CD4-positive, alpha-beta memory T cell (primary cell): ENCODE results near the gene PEX26. TPM values are rescaled to one million over a fixed set of nuclear protein-coding genes. Genes with fewer than 3 reads are reported as not detected.

Experiments
- CTCF ChIA-PET: fragments of 350-600 bp; sonication (Branson Sonifier 250); formaldehyde crosslinking; loops from one replicate; lab custom pipeline; 2021; ENCODE audit warnings: inconsistent platforms; ENCODE audit not compliant: partially characterized antibody; lab: Charles Lee
- POLR2A ChIA-PET: fragments of 350-600 bp; sonication (Branson Sonifier 250); formaldehyde crosslinking; loops from one replicate; lab custom pipeline; 2021; ENCODE audit not compliant: partially characterized antibody; lab: Charles Lee
- DNase-seq, 5 donors: peaks; one replicate each; pipeline versions ENCODE4 v3.0.0 to v3.0.0-alpha.2; 2020 to 2022; ENCODE audit warnings: mixed read lengths in 1 of 5
- H3K27ac ChIP-seq: one replicate; pipeline ENCODE4 v1.7.0; 2013; ENCODE audit warnings: low read depth, low read length
- H3K27me3 ChIP-seq: 2 replicates; pipeline ENCODE4 v1.7.0; 2013; ENCODE audit warnings: mild to moderate bottlenecking, low read length, moderate library complexity; ENCODE audit not compliant: insufficient read depth
- H3K36me3 ChIP-seq: 2 replicates; pipeline ENCODE4 v1.7.0; 2013; ENCODE audit warnings: mild to moderate bottlenecking, low read length, moderate library complexity; ENCODE audit not compliant: insufficient read depth
- H3K4me1 ChIP-seq: 2 replicates; pipeline ENCODE4 v1.7.0; 2013; ENCODE audit warnings: mild to moderate bottlenecking, low read length, moderate library complexity; ENCODE audit not compliant: insufficient read depth
- H3K4me3 ChIP-seq, 2 donors: one replicate each; pipeline ENCODE4 v1.7.0; 2013; ENCODE audit warnings: low read length in 2 of 2, mild to moderate bottlenecking in 1 of 2
- H3K9me3 ChIP-seq, 2 donors: one replicate each; pipeline ENCODE4 v1.7.0; 2013; ENCODE audit warnings: low read length in 2 of 2, control low read depth in 1 of 2; ENCODE audit not compliant: control insufficient read depth in 1 of 2
- H3K27ac Mint-ChIP-seq, 7 donors: one replicate each; pipeline ENCODE4 v1.8.0; 2020 to 2021; ENCODE audit warnings: mixed read lengths in 7 of 7, mild to moderate bottlenecking in 6 of 7, inconsistent platforms in 3 of 7, moderate library complexity in 3 of 7
- H3K27me3 Mint-ChIP-seq, 2 donors: one replicate each; pipeline ENCODE4 v1.8.0; 2020 to 2021; ENCODE audit warnings: mixed read lengths in 2 of 2
- H3K36me3 Mint-ChIP-seq, 2 donors: one replicate each; pipeline ENCODE4 v1.8.0; 2020 to 2021; ENCODE audit warnings: mixed read lengths in 2 of 2, inconsistent platforms in 1 of 2, mild to moderate bottlenecking in 1 of 2
- H3K4me1 Mint-ChIP-seq, 4 donors: one replicate each; pipeline ENCODE4 v1.8.0; 2020 to 2021; ENCODE audit warnings: mixed read lengths in 4 of 4, mild to moderate bottlenecking in 1 of 4
- H3K4me3 Mint-ChIP-seq, 8 donors: one replicate each; pipeline ENCODE4 v1.8.0; 2020 to 2021; ENCODE audit warnings: mixed read lengths in 8 of 8, mild to moderate bottlenecking in 7 of 8, moderate library complexity in 6 of 8, inconsistent platforms in 3 of 8
- H3K9me3 Mint-ChIP-seq, 8 donors: one replicate each; pipeline ENCODE4 v1.8.0; 2020 to 2021; ENCODE audit warnings: mixed read lengths in 8 of 8, mild to moderate bottlenecking in 5 of 8, inconsistent platforms in 3 of 8, moderate library complexity in 1 of 8
- intact Hi-C: fragments of 100-400 bp; cut with micrococcal nuclease; formaldehyde crosslinking; loops from one replicate; pipeline ENCODE4 v1.15.1; 2023
- polyA plus RNA-seq, 2 donors: library from polyadenylated mRNA; unstranded; fragments of 300-500 nt; fragmentation: Illumina TruSeq; gene quantifications; one replicate each; pipeline ENCODE4 v1.2.3, GENCODE V29; 2021
- total RNA-seq, 2 experiments: library from RNA; stranded (reverse); gene quantifications; one replicate each; pipeline ENCODE4 v1.2.3, GENCODE V29; 2021

The PEX26 gene
- total and polyA plus RNA-seq, 4 experiments from 2014 or later: 1.4 to 39.6 (median 22.7) TPM

GRCh38 chr22:18108187-18108586 is 30.4 kb downstream of the PEX26 start:
- Mint-ChIP-seq H3K4me3 (no peak overlapping the region), H3K4me1 (peaks cover 8 to 22% (median 10%) of the 10 kb centered on the region in 4 donors), H3K27me3 (peaks cover 24 to 30% of the 10 kb centered on the region in 2 donors), H3K27ac (no peak overlapping the region), H3K9me3 (peaks cover 0 to 17% (median 10%) of the 10 kb centered on the region in 8 donors), H3K36me3 (peaks cover 17 to 33% of the 10 kb centered on the region in 2 donors)
- intact Hi-C loops: no loop called here
- H3K4me1 ChIP-seq: peaks cover 7% of the 10 kb centered on the region
- no peaks in the 10 kb centered on the region for H3K27me3 ChIP-seq
- no peaks in the 10 kb centered on the region for H3K36me3 ChIP-seq
- no peak overlapping the region for H3K27ac ChIP-seq
- CTCF ChIA-PET: no interaction called here
- no peak for DNase-seq
- POLR2A ChIA-PET: no interaction called here
- H3K4me3 ChIP-seq: no peak overlapping the region
- no peaks in the 10 kb centered on the region for H3K9me3 ChIP-seq

DNA sequence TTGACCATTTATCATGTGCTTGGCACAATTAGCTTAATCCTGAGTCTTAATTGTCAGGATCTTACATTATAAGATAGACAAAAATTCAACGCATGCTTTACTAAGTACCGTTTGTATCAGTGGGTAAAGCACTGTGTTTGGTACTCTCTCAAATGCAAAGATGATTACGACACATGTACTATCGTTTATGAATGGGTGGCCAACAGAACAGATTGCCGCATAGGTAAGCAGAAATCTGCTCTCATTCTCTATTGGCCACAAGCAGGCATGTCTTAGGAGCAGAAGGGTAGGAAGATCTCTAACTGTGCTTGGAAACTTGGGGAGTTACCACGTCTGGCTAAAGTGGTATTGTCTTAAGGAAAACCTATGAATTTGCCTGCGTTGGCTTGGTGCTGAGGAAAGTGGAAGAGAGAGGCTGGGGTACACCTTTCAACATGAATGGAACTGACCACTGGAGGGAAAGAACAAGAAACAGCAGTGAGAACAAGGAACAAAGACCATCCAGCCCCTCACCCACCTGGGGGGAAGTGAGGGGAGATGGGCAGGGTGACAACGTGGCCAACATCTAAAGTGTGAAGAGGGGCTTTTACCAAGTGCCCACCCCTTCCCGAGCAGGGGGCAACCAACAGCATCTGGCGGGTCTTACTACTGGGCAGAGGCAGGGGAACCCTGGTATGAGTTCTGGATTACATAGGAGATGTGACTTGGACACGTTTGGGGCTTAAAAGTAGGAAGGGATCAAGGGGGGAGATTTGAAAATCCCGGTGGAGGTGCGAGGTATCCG is 31.8 kb downstream of the PEX26 start:
- H3K27me3 Mint-ChIP-seq: peaks cover 23 to 29% of the 10 kb centered on the region in 2 donors
- H3K27ac Mint-ChIP-seq: no peak overlapping the region
- intact Hi-C loops: loop anchor here (5.0 kb wide), 1 partner anchor 32 kb away; the partner anchor contains the start of gene PEX26
- Histone ChIP-seq H3K9me3 (no peaks in the 10 kb centered on the region), H3K27ac (no peak overlapping the region), H3K27me3 (no peaks in the 10 kb centered on the region), H3K4me1 (peaks cover 19% of the 10 kb centered on the region), H3K4me3 (peak overlapping the region in 1 of 2 donors; percentile 32), H3K36me3 (no peaks in the 10 kb centered on the region)
- H3K9me3 Mint-ChIP-seq: peaks cover 0 to 17% (median 10%) of the 10 kb centered on the region in 8 donors
- POLR2A ChIA-PET: no interaction called here
- peaks cover 11 to 23% of the 10 kb centered on the region in 2 donors for H3K36me3 Mint-ChIP-seq
- CTCF ChIA-PET: no interaction called here
- DNase-seq: no peak
- H3K4me1 Mint-ChIP-seq: peaks cover 17 to 34% (median 21%) of the 10 kb centered on the region in 4 donors
- H3K4me3 Mint-ChIP-seq: peak overlapping the region; percentile 54 to 80 (median 68)

DNA sequence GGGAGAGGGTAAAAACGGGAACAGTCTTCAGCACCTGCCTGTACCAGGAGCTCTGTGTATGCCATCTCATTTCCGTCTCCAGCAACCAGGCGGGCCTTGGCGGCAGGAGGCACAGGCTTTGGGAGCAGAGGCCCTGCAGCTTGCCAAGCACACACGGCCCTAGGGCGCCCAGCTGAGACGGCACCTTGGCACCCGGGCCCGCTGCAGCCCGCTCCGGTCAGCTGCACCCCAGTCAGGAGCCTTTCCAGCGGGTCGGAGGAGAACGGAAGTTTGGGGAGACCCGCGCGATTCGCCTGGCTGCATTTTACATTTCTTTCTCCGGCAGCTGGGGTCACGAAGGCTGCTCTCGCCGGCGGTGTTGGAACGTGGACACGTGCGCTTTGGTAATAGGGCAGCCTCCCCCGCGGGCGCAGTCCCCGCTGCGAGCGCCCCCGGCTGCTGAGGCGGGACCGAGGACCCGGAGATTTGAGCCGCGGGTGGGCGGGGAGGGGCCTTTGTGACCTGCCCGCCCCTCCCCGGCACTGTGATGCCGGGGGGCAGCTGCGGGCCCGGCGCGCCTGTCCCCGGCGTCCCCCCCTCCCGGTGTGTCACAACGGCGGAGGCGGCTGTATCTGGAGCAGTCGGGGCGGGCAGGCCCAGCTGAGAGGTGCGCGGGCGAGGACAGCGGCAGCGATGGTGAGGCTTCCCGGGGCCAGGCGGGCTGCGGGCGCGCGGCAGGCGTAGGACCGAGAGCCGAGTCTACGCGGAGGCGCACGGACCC is 32.6 kb downstream of the PEX26 start, which contains the start of gene TUBA8:
Gene TUBA8 (plus strand): TSS at position 616 of the 760 bp plus-strand sequence. CDS start 57 bp downstream, at position 673.
- ChIA-PET CTCF (no interaction called here), POLR2A (no interaction called here)
- peak within 1 kb of the TSS; percentile 4 to 32 for H3K4me3 ChIP-seq
- peaks cover 17 to 39% (median 21%) of the 10 kb centered on the region in 4 donors for H3K4me1 Mint-ChIP-seq
- H3K27ac ChIP-seq: no peak within 1 kb of the TSS
- intact Hi-C loops: loop anchor here (5.0 kb wide), 1 partner anchor 33 kb away; the partner anchor contains the start of gene PEX26
- peaks cover 3 to 16% of the 10 kb centered on the region in 2 donors for H3K36me3 Mint-ChIP-seq
- no peak within 1 kb of the TSS for H3K27ac Mint-ChIP-seq
- peak in 1 of 5 donors; percentile 6 for DNase-seq
- no peaks in the 10 kb centered on the region for H3K27me3 ChIP-seq
- H3K9me3 ChIP-seq: no peaks in the 10 kb centered on the region
- peak within 1 kb of the TSS; percentile 62 to 80 (median 68) for H3K4me3 Mint-ChIP-seq
- H3K9me3 Mint-ChIP-seq: peaks cover 0 to 17% (median 10%) of the 10 kb centered on the region in 8 donors
- no peaks in the 10 kb centered on the region for H3K36me3 ChIP-seq
- H3K27me3 Mint-ChIP-seq: peaks cover 19 to 24% of the 10 kb centered on the region in 2 donors
- peaks cover 20% of the 10 kb centered on the region for H3K4me1 ChIP-seq

DNA sequence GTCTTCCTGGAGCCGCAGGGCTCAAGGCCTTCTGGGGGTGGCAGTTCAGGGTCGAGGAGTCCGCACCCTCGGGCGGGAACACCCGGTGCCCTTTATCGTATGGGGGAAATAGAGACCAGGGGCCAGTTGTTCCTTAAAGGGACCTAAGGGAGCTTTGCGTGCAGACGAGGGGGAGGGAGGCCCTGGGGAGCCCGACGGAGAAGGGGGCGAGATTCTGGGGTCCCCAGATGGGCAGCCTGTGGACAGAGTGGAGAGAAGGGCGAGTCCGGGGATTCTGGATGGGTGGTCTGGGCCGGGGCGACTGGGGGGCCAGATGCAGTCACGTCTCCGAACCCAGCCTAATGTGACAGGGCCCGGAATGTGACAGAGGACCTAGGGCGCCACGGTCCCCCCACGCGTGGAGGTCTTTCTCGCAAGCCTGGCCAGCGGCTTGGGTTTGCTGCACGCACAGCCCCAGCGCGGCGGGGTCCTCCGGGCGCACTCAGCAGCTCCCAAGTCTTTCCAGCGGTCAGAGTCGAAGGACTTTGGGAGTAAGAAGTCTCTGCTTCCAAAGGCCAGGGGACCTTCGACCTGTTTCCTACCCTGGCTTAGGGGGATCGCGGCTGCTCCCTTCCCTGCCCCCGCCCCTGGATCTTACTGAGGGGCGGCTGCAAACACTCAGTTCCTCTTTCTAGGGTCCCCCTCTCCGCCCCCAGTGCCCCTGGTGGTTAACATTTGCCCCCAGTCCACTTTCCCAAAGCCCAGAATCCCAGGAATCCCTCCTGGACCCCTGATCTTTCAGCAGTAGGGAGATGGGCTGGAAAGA is 33.4 kb downstream of the PEX26 start:
- Histone ChIP-seq H3K4me3 (peak overlapping the region in 1 of 2 donors; percentile 32), H3K36me3 (no peaks in the 10 kb centered on the region), H3K27ac (no peak overlapping the region), H3K27me3 (no peaks in the 10 kb centered on the region), H3K9me3 (no peaks in the 10 kb centered on the region), H3K4me1 (peaks cover 20% of the 10 kb centered on the region)
- intact Hi-C loops: loop anchor here (5.0 kb wide), 1 partner anchor 34 kb away; the partner anchor contains the start of gene PEX26
- Mint-ChIP-seq H3K27ac (no peak overlapping the region), H3K4me3 (peak overlapping the region in 7 of 8 donors; percentile 29 to 78 (median 45)), H3K27me3 (peaks cover 16 to 20% of the 10 kb centered on the region in 2 donors), H3K9me3 (peaks cover 0 to 10% (median 5%) of the 10 kb centered on the region in 8 donors), H3K36me3 (peaks cover 0 to 9% of the 10 kb centered on the region in 2 donors), H3K4me1 (peaks cover 17 to 36% (median 21%) of the 10 kb centered on the region in 4 donors)
- DNase-seq: no peak
- POLR2A ChIA-PET: no interaction called here
- CTCF ChIA-PET: no interaction called here

GRCh38 chr22:18111759-18112330 is 34.1 kb downstream of the PEX26 start:
- no peaks in the 10 kb centered on the region for H3K36me3 ChIP-seq
- intact Hi-C loops: loop anchor here (5.0 kb wide), 1 partner anchor 35 kb away; the partner anchor contains the start of gene PEX26
- POLR2A ChIA-PET: no interaction called here

DNA sequence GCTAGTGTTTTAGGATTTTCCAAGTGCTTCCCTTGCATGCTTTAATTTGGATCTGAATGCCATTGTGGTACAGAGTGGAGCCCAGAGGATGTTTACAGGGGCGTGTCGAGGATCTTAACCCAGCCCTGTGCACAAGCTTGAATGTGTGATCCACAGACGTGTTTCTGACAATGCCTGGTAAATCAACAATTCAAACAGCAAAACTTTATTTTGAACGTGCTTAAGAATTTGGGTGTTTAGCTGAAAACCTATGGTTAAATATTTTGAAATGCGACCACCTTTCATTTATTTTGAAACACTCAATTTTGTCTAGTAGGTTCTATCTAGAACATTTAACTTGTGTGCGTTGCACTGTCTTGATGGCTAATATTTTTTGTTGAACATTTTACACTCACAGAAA is 34.6 kb downstream of the PEX26 start:
- H3K27me3 Mint-ChIP-seq: peaks cover 16 to 18% of the 10 kb centered on the region in 2 donors
- intact Hi-C loops: loop anchor here (5.0 kb wide), 1 partner anchor 35 kb away; the partner anchor contains the start of gene PEX26
- H3K4me1 Mint-ChIP-seq: peaks cover 17 to 36% (median 21%) of the 10 kb centered on the region in 4 donors
- Histone ChIP-seq H3K27ac (no peak overlapping the region), H3K36me3 (no peaks in the 10 kb centered on the region), H3K27me3 (no peaks in the 10 kb centered on the region), H3K4me3 (no peak overlapping the region), H3K9me3 (no peaks in the 10 kb centered on the region), H3K4me1 (peaks cover 20% of the 10 kb centered on the region)
- peaks cover 0 to 3% (median 0%) of the 10 kb centered on the region in 8 donors for H3K9me3 Mint-ChIP-seq
- H3K27ac Mint-ChIP-seq: no peak overlapping the region
- ChIA-PET POLR2A (no interaction called here), CTCF (no interaction called here)
- H3K36me3 Mint-ChIP-seq: no peaks in the 10 kb centered on the region
- peak overlapping the region in 1 of 8 donors; percentile 13 for H3K4me3 Mint-ChIP-seq
- DNase-seq: no peak

More at GRCh38 chr22:18111759-18112330, 34.1 kb downstream of the PEX26 start:
- H3K36me3 Mint-ChIP-seq: peaks cover 0 to 4% of the 10 kb centered on the region in 2 donors
- no peak overlapping the region for H3K27ac ChIP-seq
- H3K9me3 Mint-ChIP-seq: peaks cover 0 to 5% (median 3%) of the 10 kb centered on the region in 8 donors
- peaks cover 16 to 20% of the 10 kb centered on the region in 2 donors for H3K27me3 Mint-ChIP-seq
- H3K4me3 ChIP-seq: no peak overlapping the region
- H3K4me3 Mint-ChIP-seq: peak overlapping the region in 1 of 8 donors; percentile 23
- peaks cover 20% of the 10 kb centered on the region for H3K4me1 ChIP-seq
- no peak overlapping the region for H3K27ac Mint-ChIP-seq
- CTCF ChIA-PET: no interaction called here
- H3K27me3 ChIP-seq: no peaks in the 10 kb centered on the region
- DNase-seq: no peak
- H3K9me3 ChIP-seq: no peaks in the 10 kb centered on the region
- peaks cover 17 to 36% (median 21%) of the 10 kb centered on the region in 4 donors for H3K4me1 Mint-ChIP-seq
